ENCODE results near the gene BTF3L4.
A peak's percentile ranks its signal among the peaks of the same experiment; 100 is the strongest.

Gene BTF3L4

GRCh38 chr1:52054496-52055065 lies 1.5 kb upstream of the BTF3L4 start:
- Histone ChIP-seq H3K4me3 (ENCODE audit: low read depth, low read length) (peak overlapping the region; percentile 97), H3K27me3 (ENCODE audit: insufficient read depth, low read depth, severe bottlenecking) (no peaks in the 10 kb centered on the region), H3K27ac (peak overlapping the region; percentile 92), H3K9me3 (ENCODE audit: severe bottlenecking) (no peaks in the 10 kb centered on the region), H3K36me3 (peaks cover 22% of the 10 kb centered on the region)
- TF ChIP-seq, protein P1, sequence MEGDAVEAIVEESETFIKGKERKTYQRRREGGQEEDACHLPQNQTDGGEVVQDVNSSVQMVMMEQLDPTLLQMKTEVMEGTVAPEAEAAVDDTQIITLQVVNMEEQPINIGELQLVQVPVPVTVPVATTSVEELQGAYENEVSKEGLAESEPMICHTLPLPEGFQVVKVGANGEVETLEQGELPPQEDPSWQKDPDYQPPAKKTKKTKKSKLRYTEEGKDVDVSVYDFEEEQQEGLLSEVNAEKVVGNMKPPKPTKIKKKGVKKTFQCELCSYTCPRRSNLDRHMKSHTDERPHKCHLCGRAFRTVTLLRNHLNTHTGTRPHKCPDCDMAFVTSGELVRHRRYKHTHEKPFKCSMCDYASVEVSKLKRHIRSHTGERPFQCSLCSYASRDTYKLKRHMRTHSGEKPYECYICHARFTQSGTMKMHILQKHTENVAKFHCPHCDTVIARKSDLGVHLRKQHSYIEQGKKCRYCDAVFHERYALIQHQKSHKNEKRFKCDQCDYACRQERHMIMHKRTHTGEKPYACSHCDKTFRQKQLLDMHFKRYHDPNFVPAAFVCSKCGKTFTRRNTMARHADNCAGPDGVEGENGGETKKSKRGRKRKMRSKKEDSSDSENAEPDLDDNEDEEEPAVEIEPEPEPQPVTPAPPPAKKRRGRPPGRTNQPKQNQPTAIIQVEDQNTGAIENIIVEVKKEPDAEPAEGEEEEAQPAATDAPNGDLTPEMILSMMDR (IDR thresholded peaks at IDR 0.05; ENCODE audit: low read depth, low read length): no peak
- DNase-seq: no peak

DNA sequence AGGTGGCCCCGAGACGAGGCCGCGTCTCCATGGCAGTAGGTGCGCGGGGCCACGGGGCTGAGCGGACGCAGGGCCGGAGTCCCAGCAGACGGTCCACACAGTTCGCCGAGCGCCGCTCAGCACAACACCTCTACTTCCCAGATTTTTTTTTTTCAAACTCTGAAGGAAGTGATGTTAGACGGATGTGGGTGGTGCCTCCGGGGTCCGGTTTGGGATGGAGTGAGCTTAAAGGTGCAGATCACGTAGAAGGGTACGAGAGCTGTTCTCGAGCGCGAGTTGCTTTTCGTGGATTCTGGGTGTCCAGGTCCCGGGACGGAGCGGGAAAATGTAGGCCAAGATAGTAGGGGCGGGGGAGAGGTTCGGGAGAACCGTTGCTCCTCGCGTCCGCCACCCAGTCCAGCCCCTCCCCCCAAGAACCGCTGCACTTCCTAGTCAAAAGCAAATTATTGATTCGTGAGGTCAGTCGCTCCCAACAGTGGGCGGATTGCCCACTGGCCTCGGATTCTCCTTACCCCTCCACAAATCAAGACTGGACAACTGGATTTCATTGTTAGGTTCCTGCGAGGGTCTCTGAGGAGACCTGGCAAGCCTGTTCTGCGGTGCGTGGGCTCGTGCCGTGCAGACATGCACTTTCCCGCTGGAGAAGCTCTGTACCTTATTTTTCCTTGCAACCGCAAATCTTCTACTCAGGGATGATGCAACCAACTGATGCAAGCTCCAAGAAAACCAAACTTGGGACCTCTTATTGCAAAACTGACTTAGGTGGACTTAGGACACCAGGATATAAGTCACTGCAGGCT lies 829 bp upstream of the BTF3L4 start, which contains the start of gene TXNDC12:
TSS of gene TXNDC12 (minus strand) at position 126 of the 800 bp plus-strand sequence. CDS start at position 31, 95 bp downstream.
- peak within 1 kb of the TSS; percentile 97 for H3K4me3 ChIP-seq (ENCODE audit: low read depth, low read length)
- no peaks in the 10 kb centered on the region for H3K27me3 ChIP-seq (ENCODE audit: insufficient read depth, low read depth, severe bottlenecking)
- no peaks in the 10 kb centered on the region for H3K9me3 ChIP-seq (ENCODE audit: severe bottlenecking)
- peak; percentile 88 for DNase-seq
- peaks cover 29% of the 10 kb centered on the region for H3K36me3 ChIP-seq
- peak within 1 kb of the TSS; percentile 92 for H3K27ac ChIP-seq
- TF ChIP-seq, protein P1 (IDR thresholded peaks at IDR 0.05; ENCODE audit: low read depth, low read length): no peak

DNA sequence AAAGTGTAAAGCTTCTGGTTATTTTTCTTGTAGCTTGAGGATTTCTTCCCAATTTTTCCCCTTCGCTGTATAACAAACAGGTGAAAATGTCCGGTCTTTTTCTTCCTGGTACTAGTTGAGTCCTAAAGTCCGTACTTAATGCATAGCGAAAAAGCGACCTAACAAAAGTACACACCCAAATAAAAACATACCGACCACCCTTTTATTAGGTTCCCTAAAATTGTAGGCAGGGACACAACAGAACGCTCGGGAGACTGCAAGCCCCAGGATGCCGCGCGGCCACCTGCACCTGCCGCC lies 281 bp upstream of the BTF3L4 start:
- Histone ChIP-seq H3K27ac (peak overlapping the region; percentile 92), H3K27me3 (ENCODE audit: insufficient read depth, low read depth, severe bottlenecking) (no peaks in the 10 kb centered on the region), H3K4me3 (ENCODE audit: low read depth, low read length) (peak overlapping the region; percentile 97), H3K36me3 (peaks cover 34% of the 10 kb centered on the region), H3K9me3 (ENCODE audit: severe bottlenecking) (no peaks in the 10 kb centered on the region)
- DNase-seq: no peak
- TF ChIP-seq, protein P1 (IDR thresholded peaks at IDR 0.05; ENCODE audit: low read depth, low read length): no peak

DNA sequence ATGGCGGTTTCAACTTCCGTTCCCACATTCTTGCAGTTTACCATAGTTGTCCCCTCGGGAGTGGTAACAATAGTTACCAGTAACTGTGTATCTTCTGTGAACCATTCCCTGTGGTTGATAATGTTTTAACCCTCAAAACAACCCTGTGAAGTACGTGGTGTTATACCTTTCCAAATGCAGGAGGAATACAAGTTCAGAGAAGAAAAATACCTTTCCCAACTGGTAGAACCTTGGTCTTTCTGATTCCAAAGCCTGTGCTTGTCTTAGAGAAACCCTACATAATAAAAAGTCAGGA lies 789 bp downstream of the BTF3L4 start:
- peaks cover 38% of the 10 kb centered on the region for H3K36me3 ChIP-seq
- TF ChIP-seq, protein P1 (IDR thresholded peaks at IDR 0.05; ENCODE audit: low read depth, low read length): no peak
- no peaks in the 10 kb centered on the region for H3K27me3 ChIP-seq (ENCODE audit: insufficient read depth, low read depth, severe bottlenecking)
- no peaks in the 10 kb centered on the region for H3K9me3 ChIP-seq (ENCODE audit: severe bottlenecking)
- H3K4me3 ChIP-seq (ENCODE audit: low read depth, low read length): peak overlapping the region; percentile 97
- H3K27ac ChIP-seq: peak overlapping the region; percentile 92
- no peak for DNase-seq

GRCh38 chr1:52057255-52057654 lies 1.2 kb downstream of the BTF3L4 start:
- Histone ChIP-seq H3K4me3 (ENCODE audit: low read depth, low read length) (peak overlapping the region; percentile 97), H3K27ac (no peak overlapping the region; the same call in 1 of the 2 replicates), H3K36me3 (peaks cover 35% of the 10 kb centered on the region), H3K9me3 (ENCODE audit: severe bottlenecking) (no peaks in the 10 kb centered on the region), H3K27me3 (ENCODE audit: insufficient read depth, low read depth, severe bottlenecking) (no peaks in the 10 kb centered on the region)
- TF ChIP-seq, protein P1 (IDR thresholded peaks at IDR 0.05; ENCODE audit: low read depth, low read length): no peak
- no peak for DNase-seq
